Ecto neural progenitor cell (in vitro differentiated cells): Measurements from ENCODE around the gene APOLD1.
"Not testable (repeated sequence)": the region's sequence is repeated elsewhere in the genome, so short reads cannot be mapped to it uniquely, and the experiment has no call there.

ENCODE experiments used
- DNase-seq: peaks from one replicate; pipeline ENCODE4 v3.0.0-alpha.2; 2018; ENCODE audit warnings: low spot score

The APOLD1 gene, protein sequence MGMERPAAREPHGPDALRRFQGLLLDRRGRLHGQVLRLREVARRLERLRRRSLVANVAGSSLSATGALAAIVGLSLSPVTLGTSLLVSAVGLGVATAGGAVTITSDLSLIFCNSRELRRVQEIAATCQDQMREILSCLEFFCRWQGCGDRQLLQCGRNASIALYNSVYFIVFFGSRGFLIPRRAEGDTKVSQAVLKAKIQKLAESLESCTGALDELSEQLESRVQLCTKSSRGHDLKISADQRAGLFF

DNA sequence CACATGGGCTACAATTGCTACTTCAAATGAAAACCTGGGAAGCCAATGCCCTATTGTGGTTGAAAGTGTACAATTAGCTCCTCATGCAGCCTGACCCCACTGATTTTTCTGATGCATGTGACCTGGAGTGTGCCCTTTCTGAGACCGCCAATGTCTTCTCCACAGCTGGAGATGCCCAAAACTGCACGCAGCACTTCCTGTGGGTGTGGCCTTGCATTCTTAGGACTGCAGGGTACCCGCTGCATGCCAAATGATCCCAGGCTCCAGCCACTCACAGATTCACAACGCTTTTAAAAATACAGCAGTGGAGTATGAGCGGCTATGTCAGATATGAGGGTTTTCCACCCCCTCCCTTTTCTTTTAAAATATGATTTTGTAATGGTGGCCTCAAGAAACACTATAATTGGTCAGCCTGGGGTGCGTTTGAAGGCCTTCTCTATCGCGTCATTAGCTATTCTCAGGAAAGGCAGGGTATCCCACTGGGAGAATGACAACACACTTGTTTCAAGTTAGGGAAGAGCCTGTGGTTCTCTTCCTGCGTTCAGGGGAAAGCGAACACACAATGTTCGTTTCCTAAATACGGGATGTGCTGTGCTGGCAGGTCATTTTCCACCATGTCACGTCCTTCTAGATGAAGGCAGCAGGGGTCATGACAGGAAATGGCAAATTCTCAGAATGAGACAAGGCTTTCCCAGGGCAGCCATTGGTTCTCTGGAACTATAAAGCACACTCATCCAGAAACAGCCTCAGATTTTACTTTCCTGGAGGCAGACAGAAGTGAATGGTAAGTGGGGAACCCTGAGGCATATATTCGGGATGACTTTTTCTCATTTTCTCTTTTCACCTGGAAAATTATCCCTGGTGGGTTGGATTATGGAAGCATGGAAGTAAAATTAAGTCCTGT, at the start of gene APOLD1:
Gene APOLD1, plus strand, starts transcription at position 749 of the 904 bp plus-strand sequence. Its CDS starts 33 bp downstream, at position 782.
- DNase-seq: peak; percentile 64

DNA sequence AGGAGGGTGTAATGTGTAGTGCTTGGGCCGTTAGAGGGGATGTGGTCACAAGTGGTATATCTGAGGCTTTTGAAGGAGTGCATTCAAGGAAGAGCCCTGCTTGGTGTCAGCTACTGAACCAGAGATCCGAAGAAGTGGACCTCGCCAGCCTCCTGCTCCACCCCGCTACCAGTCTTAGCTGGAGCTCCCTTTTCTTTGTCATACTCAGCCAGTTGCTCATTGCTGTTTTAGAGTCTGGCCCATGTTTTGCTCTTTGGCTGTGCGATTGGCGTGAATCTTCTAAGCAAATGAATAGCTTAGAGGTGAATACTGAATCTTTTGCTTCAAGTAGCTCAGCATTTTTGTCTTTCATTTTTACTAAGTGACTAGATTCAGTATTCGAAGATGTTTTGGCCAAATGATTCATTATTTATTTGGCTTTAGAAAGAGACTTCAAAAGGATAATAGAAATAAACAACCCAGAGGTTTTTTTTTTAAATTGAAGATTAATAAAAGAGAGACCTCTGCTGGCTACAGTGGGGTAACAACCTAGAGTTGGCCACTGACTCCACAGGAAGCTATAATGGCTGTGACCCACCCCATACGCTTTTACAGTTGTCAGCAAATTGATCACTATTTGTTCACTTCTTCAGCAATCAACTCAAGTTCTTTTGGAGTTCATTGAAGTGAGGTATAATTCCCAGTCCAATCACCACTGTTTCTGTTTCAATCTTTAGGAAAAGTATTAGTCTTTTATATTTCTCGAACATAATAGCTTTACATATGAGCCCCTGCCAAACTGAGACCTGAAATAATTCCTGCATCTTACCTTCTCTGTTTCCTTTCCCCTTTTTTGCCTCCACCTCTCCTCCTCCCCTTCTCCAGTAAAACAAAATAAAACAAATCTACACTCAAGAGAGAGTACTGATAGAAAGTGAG, 48.4 kb upstream of the APOLD1 start:
- DNase-seq: no peak

DNA sequence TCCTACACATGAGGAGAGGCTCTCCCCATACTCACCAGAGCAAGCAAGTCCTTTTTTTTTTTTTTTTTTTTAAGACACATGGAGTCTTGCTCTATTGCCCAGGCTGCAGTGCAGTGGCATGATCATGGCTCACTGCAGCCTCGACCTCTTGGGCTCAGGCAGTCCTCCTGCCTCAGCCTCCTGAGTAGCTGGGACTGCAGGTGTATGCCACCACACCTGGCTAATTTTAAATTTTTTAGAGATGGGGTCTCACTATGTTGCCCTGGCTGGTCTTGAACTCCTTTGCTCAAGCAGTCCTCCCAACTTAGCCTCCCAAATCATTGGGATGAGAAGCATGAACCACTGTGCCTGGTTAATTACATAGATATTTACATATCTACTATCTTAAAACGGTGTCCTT, 47.3 kb upstream of the APOLD1 start:
- DNase-seq: not testable (repeated sequence)

GRCh38 chr12:12741660-12742059, 43.8 kb upstream of the APOLD1 start:
- no peak for DNase-seq

DNA sequence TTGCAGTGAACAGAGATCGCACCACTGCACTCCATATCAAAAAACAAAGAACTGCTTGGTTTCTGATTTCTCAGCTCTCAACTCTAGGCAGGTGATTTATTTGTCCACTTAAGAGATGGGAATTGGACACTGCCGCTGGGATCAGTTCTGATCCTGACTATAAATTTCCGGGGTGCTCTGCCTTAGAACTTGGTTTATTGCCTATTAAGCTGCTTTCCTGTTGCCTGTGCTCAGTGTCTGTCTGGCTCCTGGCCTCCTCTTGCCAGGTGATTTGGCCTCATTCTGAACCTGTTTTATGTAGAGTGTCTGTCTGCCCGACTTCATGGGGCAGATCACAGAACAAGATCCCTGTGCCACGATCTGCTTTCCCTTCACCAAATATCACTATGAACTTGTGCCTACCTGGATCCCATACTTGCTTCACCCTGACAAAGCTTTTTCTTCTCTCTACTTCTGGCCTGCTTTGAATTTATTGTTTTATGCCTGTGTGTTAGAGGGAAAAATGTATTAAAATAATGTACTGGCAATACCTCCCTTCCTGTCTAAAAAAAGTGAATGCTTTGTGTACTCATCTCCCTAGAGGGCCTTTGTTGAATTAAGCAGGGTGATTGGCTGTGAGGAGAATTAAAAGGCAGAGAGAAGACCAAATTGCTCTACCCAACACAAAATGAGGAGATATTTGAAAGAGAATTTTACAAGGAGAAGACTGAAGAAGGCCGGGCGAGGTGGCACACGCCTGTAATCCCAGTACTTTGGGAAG, 40.7 kb upstream of the APOLD1 start:
- no peak for DNase-seq

- DNase-seq: no peak
Observed at GRCh38 chr12:12745576-12746211, 39.8 kb upstream of the APOLD1 start.

GRCh38 chr12:12747278-12747677, 38.2 kb upstream of the APOLD1 start:
- DNase-seq: no peak

- no peak for DNase-seq
Observed at GRCh38 chr12:12748044-12748443, 37.4 kb upstream of the APOLD1 start.

GRCh38 chr12:12749433-12749832, 36.0 kb upstream of the APOLD1 start:
- DNase-seq: no peak

- DNase-seq: no peak
Observed at GRCh38 chr12:12755923-12756322, 29.5 kb upstream of the APOLD1 start.

- no peak for DNase-seq
Observed at GRCh38 chr12:12757121-12757520, 28.3 kb upstream of the APOLD1 start.

GRCh38 chr12:12759234-12759915, 26.1 kb upstream of the APOLD1 start:
- no peak for DNase-seq

GRCh38 chr12:12764824-12765223, 20.6 kb upstream of the APOLD1 start:
- DNase-seq: no peak

DNA sequence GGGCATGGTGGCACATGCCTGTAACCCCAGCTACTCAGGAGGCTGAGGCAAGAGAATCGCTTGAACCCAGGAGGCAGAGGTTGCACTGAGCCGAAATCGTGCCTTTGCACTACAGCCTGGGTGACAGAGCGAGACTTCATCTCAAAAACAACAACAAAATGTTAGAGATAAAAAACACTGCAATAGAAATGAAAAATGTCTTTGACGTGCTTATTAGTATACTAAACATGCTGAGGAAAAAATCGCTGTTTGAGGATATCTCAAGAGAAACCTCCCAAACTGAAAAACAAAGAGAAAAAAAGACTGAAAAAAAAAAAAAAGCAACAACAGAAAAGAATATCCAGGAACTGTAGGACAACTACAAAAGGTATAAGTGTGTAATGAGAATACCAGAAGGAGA, 15.2 kb upstream of the APOLD1 start:
- no peak for DNase-seq

DNA sequence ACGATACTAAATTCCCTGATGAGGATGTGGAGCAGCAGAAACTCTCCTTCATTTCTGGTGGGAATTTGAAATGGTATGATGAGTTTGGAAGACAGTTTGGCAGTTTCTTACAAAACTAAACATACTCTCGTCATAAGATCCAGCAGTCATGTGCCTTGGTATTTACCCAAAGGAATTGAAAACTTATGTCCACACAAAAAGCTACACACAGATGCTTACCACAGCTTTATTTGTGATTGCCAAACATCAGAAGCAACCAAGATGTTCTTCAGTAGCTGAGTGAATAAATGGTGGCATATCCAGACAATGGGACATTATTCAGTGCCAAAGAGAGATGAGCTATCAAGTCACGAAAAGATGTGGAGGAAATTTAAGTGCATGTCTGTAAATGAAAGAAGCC, 10.7 kb upstream of the APOLD1 start:
- DNase-seq: no peak

DNA sequence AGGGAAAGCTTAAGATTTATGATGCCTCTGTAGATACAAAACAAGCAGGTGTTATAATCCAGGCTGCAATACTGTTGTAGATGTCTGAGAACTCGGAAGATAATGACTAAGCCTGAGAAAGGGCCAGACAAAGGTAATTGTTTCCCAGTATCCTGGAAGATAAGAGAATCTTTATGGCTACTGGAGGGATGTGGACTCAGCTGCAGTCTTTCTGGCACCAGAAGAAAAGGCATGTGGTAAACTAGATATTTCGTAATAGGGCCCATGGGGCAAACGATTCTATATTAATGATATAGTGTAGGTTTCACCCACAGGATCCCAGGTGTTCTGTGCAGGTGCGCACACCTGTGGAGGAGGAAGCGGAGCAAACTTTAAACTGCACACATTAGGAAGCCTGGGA, 9.2 kb upstream of the APOLD1 start:
- DNase-seq: no peak

GRCh38 chr12:12777092-12777491, 8.4 kb upstream of the APOLD1 start:
- DNase-seq: no peak

DNA sequence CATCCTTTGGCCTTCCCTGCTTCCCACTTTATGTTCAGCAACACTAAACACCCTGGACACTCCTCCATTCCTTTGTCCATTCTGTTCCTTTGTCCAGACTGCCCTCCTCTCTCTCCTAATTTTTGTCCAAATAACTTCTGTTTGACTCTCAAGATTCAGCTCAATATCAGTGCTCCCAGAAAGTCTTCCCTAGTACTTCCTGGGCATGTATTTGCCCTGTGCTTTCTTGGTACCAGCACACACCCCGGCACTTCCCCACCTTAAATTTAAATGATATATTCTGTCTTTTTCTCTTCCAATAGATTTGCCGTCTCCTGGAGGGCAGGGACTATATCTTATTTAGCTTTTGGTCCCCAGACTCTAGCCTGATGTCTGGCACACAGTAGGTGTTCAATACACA, 6.5 kb upstream of the APOLD1 start:
- no peak for DNase-seq

DNA sequence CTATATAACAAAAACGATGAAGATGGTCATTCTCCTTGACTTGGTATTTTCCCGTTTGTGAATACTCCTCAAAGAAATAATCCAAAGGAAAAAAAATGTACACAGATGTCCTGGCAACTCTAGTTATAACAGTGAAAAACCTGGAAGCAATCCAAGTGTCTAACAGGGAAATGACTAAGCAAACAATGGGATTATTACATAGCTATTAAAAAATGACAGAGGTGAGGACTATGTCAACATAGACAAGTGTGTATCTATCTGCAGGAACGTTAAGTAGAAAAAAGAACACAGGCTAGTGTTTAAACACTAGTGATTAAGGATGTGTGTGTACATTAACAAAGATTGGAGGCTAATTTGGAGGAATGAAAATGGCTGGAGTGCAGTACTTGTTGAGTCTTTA, 5.9 kb upstream of the APOLD1 start:
- DNase-seq: no peak

- DNase-seq: no peak
Observed at GRCh38 chr12:12784116-12784515, 1.3 kb upstream of the APOLD1 start.

GRCh38 chr12:12786351-12786705, 869 bp downstream of the APOLD1 start:
- DNase-seq: no peak
